ENCODE measurements around the gene SOHLH1.

DNA sequence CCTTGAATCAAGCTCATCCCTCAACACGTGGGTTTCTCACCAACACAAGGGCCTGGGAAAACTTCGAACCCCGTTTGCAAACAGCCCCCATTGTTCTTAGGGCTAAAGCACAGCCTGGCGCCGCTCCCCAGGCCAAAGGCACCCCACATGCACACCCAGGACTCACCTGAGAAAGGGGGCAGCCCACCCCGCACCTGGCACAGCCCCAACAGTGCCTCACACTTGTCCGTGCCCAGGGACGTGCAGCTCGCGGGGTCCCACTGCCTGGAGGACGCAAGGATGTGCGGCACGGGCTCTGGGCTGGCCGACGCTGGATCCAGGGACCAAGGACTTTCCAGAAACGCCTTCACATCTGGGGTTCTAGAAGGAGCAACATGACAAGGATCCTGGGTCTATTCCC, 2.8 kb downstream of the SOHLH1 start:
- no peak for TF ChIP-seq POLR2A (IDR thresholded peaks at IDR 0.05; ENCODE audit: low read length)
- TF ChIP-seq GATA1 (IDR thresholded peaks at IDR 0.05; ENCODE audit: low read depth, low read length), result no peak
